Glomerular endothelial cell (primary cell): ENCODE measurements around the gene RFX7. TPM values are rescaled to one million over a fixed set of nuclear protein-coding genes. Genes with fewer than 3 reads are reported as not detected.

ENCODE experiments used
- DNase-seq: peaks from one replicate; pipeline ENCODE4 v3.0.0-alpha.2; 2011; ENCODE audit warnings: low read depth, low spot score; ENCODE audit errors: extremely low read depth
- total RNA-seq: library from RNA; depleted of rRNA; stranded (reverse); fragments of >200 nt; gene quantifications from 2 replicates; pipeline ENCODE4 v1.2.3, GENCODE V29; 2015

RFX7 gene
- total RNA-seq, 1 donor from 2014 or later = 21.5 TPM

- DNase-seq = no peak
Observed at GRCh38 chr15:56244811-56245576, 1.3 kb upstream of the RFX7 start.

GRCh38 chr15:56244038-56244810 lies 545 bp upstream of the RFX7 start:
- DNase-seq = no peak

- no peak for DNase-seq
Observed at GRCh38 chr15:56242576-56243162, 1.0 kb downstream of the RFX7 start.

GRCh38 chr15:56241374-56242105 lies 2.1 kb downstream of the RFX7 start:
- no peak for DNase-seq

GRCh38 chr15:56240390-56240789 lies 3.3 kb downstream of the RFX7 start:
- no peak for DNase-seq

- DNase-seq = no peak
Observed at GRCh38 chr15:56236197-56236596, 7.5 kb downstream of the RFX7 start.

- no peak for DNase-seq
Observed at GRCh38 chr15:56234804-56235203, 8.9 kb downstream of the RFX7 start.

- DNase-seq = no peak
Observed at GRCh38 chr15:56233549-56233948, 10.1 kb downstream of the RFX7 start.

GRCh38 chr15:56232058-56232457 lies 11.6 kb downstream of the RFX7 start:
- DNase-seq = no peak

- no peak for DNase-seq
Observed at GRCh38 chr15:56228854-56229253, 14.8 kb downstream of the RFX7 start.

GRCh38 chr15:56228352-56228751 lies 15.3 kb downstream of the RFX7 start:
- no peak for DNase-seq

GRCh38 chr15:56227780-56228179 lies 15.9 kb downstream of the RFX7 start:
- no peak for DNase-seq

- DNase-seq = no peak
Observed at GRCh38 chr15:56227306-56227705, 16.4 kb downstream of the RFX7 start.

GRCh38 chr15:56225520-56225919 lies 18.2 kb downstream of the RFX7 start:
- DNase-seq = no peak

GRCh38 chr15:56222302-56222701 lies 21.4 kb downstream of the RFX7 start:
- DNase-seq = no peak

- DNase-seq = no peak
Observed at GRCh38 chr15:56217341-56217740, 26.3 kb downstream of the RFX7 start.

- no peak for DNase-seq
Observed at GRCh38 chr15:56215769-56216168, 27.9 kb downstream of the RFX7 start.

- DNase-seq = no peak
Observed at GRCh38 chr15:56211960-56212550, 31.6 kb downstream of the RFX7 start.

GRCh38 chr15:56211064-56211463 lies 32.6 kb downstream of the RFX7 start:
- no peak for DNase-seq

- DNase-seq = no peak
Observed at GRCh38 chr15:56208641-56209155, 35.0 kb downstream of the RFX7 start.
